ENCODE data around the gene LRP1-AS. TPM values are rescaled to one million over a fixed set of nuclear protein-coding genes. Genes with fewer than 3 reads are reported as not detected.

The LRP1-AS gene
- total and polyA plus RNA-seq, 4 donors: not detected

GRCh38 chr12:57177354-57177753 lies 29.9 kb upstream of the LRP1-AS start:
- peaks cover 0 to 5% (median 0%) of the 10 kb centered on the region in 5 donors for H3K4me1 ChIP-seq (ENCODE audit: control insufficient read depth in 5 of 5, insufficient read depth in 5 of 5, low read length in 5 of 5)
- no peaks in the 10 kb centered on the region for H3K27me3 ChIP-seq (ENCODE audit: control insufficient read depth in 3 of 3, insufficient read depth in 3 of 3, low read length in 2 of 3)
- DNase-seq: no peak
- H3K9me3 ChIP-seq (ENCODE audit: control insufficient read depth in 4 of 4, insufficient read depth in 3 of 4, low read length in 3 of 4): no peaks in the 10 kb centered on the region
- H3K27ac ChIP-seq (ENCODE audit: low read depth in 1 of 2, low read length in 1 of 2): no peak overlapping the region
- peaks cover 0 to 56% (median 47%) of the 10 kb centered on the region in 4 donors for H3K36me3 ChIP-seq (ENCODE audit: control insufficient read depth in 4 of 4, insufficient read depth in 4 of 4, low read length in 4 of 4)
- H3K9ac ChIP-seq (ENCODE audit: insufficient read depth in 1 of 2, low read length in 2 of 2): no peak overlapping the region
- WGBS, 2 donors: 94 to 97% methylated on average over 16 of the region's 16 CpGs
- no peak for TF ChIP-seq CTCF (IDR thresholded peaks at IDR 0.05; ENCODE audit: control extremely low read depth, extremely low read depth)
- ATAC-seq (ENCODE audit: insufficient read depth, low FRiP score): no peak
- no peak overlapping the region for H3K4me3 ChIP-seq

- WGBS, 2 donors: 91 to 94% methylated on average over 9 of the region's 9 CpGs
- peaks cover 0 to 56% (median 48%) of the 10 kb centered on the region in 4 donors for H3K36me3 ChIP-seq (ENCODE audit: control insufficient read depth in 4 of 4, insufficient read depth in 4 of 4, low read length in 4 of 4)
- H3K9me3 ChIP-seq (ENCODE audit: control insufficient read depth in 4 of 4, insufficient read depth in 3 of 4, low read length in 3 of 4): no peaks in the 10 kb centered on the region
- no peaks in the 10 kb centered on the region for H3K27me3 ChIP-seq (ENCODE audit: control insufficient read depth in 3 of 3, insufficient read depth in 3 of 3, low read length in 2 of 3)
- no peak for DNase-seq
- TF ChIP-seq CTCF (IDR thresholded peaks at IDR 0.05; ENCODE audit: control extremely low read depth, extremely low read depth): no peak
- peaks cover 0 to 2% (median 0%) of the 10 kb centered on the region in 5 donors for H3K4me1 ChIP-seq (ENCODE audit: control insufficient read depth in 5 of 5, insufficient read depth in 5 of 5, low read length in 5 of 5)
- no peak for ATAC-seq (ENCODE audit: insufficient read depth, low FRiP score)
- H3K27ac ChIP-seq (ENCODE audit: low read depth in 1 of 2, low read length in 1 of 2): no peak overlapping the region
- no peak overlapping the region for H3K9ac ChIP-seq (ENCODE audit: insufficient read depth in 1 of 2, low read length in 2 of 2)
- H3K4me3 ChIP-seq: no peak overlapping the region
These were observed 29.4 kb upstream of the LRP1-AS start for GRCh38 chr12:57176846-57177245.

GRCh38 chr12:57176139-57176477 lies 28.7 kb upstream of the LRP1-AS start:
- no peak overlapping the region for H3K27ac ChIP-seq (ENCODE audit: low read depth in 1 of 2, low read length in 1 of 2)
- H3K4me3 ChIP-seq: no peak overlapping the region
- ATAC-seq (ENCODE audit: insufficient read depth, low FRiP score) (no peak), DNase-seq (no peak)
- no peak for TF ChIP-seq CTCF (IDR thresholded peaks at IDR 0.05; ENCODE audit: control extremely low read depth, extremely low read depth)
- WGBS, 2 donors: 87 to 88% methylated on average over 9 of the region's 9 CpGs
- H3K9me3 ChIP-seq (ENCODE audit: control insufficient read depth in 4 of 4, insufficient read depth in 3 of 4, low read length in 3 of 4): no peaks in the 10 kb centered on the region
- H3K4me1 ChIP-seq (ENCODE audit: control insufficient read depth in 5 of 5, insufficient read depth in 5 of 5, low read length in 5 of 5): peaks cover 0 to 6% (median 0%) of the 10 kb centered on the region in 5 donors
- peaks cover 0 to 57% (median 44%) of the 10 kb centered on the region in 4 donors for H3K36me3 ChIP-seq (ENCODE audit: control insufficient read depth in 4 of 4, insufficient read depth in 4 of 4, low read length in 4 of 4)
- no peak overlapping the region for H3K9ac ChIP-seq (ENCODE audit: insufficient read depth in 1 of 2, low read length in 2 of 2)
- H3K27me3 ChIP-seq (ENCODE audit: control insufficient read depth in 3 of 3, insufficient read depth in 3 of 3, low read length in 2 of 3): no peaks in the 10 kb centered on the region
